Bronchial epithelial cell (primary cell): ENCODE data around the gene TPSAB1. TPM values are rescaled to one million over a fixed set of nuclear protein-coding genes. Genes with fewer than 3 reads are reported as not detected.

ENCODE experiments used
- DNase-seq: peaks from one replicate; pipeline ENCODE4 v3.0.0-alpha.2; 2010; ENCODE audit warnings: low read depth
- FAIRE-seq: peaks from 2 replicates; lab custom pipeline; 2011; peaks lifted over from hg19 to GRCh38; lab: Jason Lieb, UNC
- H3K27me3 ChIP-seq: 2 replicates; pipeline ENCODE4 v1.5.1; 2011; ENCODE audit warnings: low read length; ENCODE audit not compliant: control insufficient read depth, insufficient read depth
- H3K36me3 ChIP-seq: 2 replicates; pipeline ENCODE4 v1.5.1; 2011; ENCODE audit warnings: low read length; ENCODE audit not compliant: control insufficient read depth, insufficient read depth
- H3K4me3 ChIP-seq: 2 replicates; pipeline ENCODE4 v1.5.1; 2011; ENCODE audit warnings: mild to moderate bottlenecking, low read depth, low read length, control low read depth
- total RNA-seq: library from RNA; depleted of rRNA; stranded (reverse); fragments of >200 nt; gene quantifications from 2 replicates; pipeline ENCODE4 v1.2.1, GENCODE V29; 2014
- TF ChIP-seq, protein P1 (sequence below): IDR thresholded peaks from 2 replicates; pipeline ENCODE4 v1.5.1; 2011; ENCODE audit warnings: mild to moderate bottlenecking, moderate library complexity, low read length, control low read depth, inconsistent platforms; ENCODE audit not compliant: insufficient read depth, severe bottlenecking

TPSAB1 gene
- total RNA-seq, 1 donor from 2014 or later, result not detected

GRCh38 chr16:1289477-1289866 is 49.0 kb downstream of the TPSAB1 start:
- no peak for DNase-seq
- Histone ChIP-seq H3K27me3 (peaks cover 15% of the 10 kb centered on the region), H3K36me3 (no peaks in the 10 kb centered on the region), H3K4me3 (no peak overlapping the region)
- FAIRE-seq, result no peak
- TF ChIP-seq, protein P1, sequence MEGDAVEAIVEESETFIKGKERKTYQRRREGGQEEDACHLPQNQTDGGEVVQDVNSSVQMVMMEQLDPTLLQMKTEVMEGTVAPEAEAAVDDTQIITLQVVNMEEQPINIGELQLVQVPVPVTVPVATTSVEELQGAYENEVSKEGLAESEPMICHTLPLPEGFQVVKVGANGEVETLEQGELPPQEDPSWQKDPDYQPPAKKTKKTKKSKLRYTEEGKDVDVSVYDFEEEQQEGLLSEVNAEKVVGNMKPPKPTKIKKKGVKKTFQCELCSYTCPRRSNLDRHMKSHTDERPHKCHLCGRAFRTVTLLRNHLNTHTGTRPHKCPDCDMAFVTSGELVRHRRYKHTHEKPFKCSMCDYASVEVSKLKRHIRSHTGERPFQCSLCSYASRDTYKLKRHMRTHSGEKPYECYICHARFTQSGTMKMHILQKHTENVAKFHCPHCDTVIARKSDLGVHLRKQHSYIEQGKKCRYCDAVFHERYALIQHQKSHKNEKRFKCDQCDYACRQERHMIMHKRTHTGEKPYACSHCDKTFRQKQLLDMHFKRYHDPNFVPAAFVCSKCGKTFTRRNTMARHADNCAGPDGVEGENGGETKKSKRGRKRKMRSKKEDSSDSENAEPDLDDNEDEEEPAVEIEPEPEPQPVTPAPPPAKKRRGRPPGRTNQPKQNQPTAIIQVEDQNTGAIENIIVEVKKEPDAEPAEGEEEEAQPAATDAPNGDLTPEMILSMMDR, result no peak

GRCh38 chr16:1290063-1290501 is 49.6 kb downstream of the TPSAB1 start:
- FAIRE-seq, result no peak
- DNase-seq, result no peak
- H3K36me3 ChIP-seq, result no peaks in the 10 kb centered on the region
- peaks cover 15% of the 10 kb centered on the region for H3K27me3 ChIP-seq
- TF ChIP-seq, protein P1, result no peak
- no peak overlapping the region for H3K4me3 ChIP-seq

DNA sequence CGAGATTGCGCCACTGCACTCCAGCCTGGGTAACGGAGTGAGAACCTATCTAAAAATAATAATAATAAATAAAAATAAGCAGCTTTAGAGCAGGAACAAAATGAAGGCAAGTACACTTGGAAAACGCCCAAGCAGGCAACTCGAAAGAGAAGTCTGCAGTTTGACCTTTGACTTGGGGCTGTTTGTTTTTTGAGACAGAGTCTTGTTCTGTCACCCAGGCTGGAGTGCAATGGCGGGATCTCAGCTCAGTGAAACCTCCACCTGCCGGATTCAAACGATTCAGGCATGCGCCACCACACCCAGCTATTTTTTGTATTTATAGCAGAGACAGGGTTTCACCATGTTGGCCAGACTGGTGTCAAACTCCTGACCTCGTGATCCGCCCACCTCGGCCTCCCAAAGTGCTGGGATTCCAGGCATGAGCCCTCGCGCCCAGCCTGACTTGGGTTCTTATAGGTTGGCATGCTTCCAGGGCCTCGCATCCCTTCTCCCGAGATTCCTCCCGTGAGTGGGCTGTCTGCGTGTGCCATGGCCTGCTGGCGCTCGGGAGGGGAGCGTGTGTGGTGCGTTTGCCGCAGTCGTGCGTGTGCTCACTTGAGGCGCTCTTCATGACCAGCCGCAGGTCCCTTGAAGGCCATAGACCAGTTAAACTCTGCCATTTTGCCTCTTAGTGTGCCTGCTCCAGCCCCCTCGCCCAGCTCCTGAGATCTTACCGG is 50.5 kb downstream of the TPSAB1 start:
- peaks cover 15% of the 10 kb centered on the region for H3K27me3 ChIP-seq
- no peak for FAIRE-seq
- DNase-seq, result no peak

DNA sequence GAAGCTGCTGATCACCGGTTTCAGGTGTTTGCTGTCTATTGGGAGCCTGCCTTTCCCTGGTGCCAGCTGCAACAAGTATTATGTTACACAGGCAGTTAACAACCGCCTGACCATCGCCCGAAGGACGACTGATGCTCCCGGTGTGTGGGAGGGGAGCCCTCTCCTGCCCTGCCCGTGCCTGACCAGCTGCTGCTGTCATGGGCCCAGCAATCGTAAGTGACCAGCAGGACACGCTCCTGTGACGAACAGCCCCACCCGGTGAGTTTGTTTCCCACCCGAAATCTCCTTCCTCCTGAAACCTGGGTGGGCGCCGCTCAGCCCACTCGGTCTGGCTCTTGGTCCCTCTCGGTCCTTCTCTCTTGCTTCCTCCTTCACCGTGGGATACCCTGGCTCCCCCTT is 51.1 kb downstream of the TPSAB1 start:
- peaks cover 15% of the 10 kb centered on the region for H3K27me3 ChIP-seq
- no peak overlapping the region for H3K4me3 ChIP-seq
- no peak for DNase-seq
- no peaks in the 10 kb centered on the region for H3K36me3 ChIP-seq
- TF ChIP-seq, protein P1, result no peak
- FAIRE-seq, result no peak

More for the DNA sequence above, 50.5 kb downstream of the TPSAB1 start:
- Histone ChIP-seq H3K4me3 (no peak overlapping the region), H3K36me3 (no peaks in the 10 kb centered on the region)
- TF ChIP-seq, protein P1, result no peak

Other genes starting within 250 kb of the TPSAB1 start
- not detected in 2 replicates for gene SSTR5, start 168.0 kb upstream of the TPSAB1 start, total RNA-seq
- not detected in 2 replicates for gene C1QTNF8, start 144.5 kb upstream of the TPSAB1 start, total RNA-seq
- gene CACNA1H, start 87.6 kb upstream of the TPSAB1 start, total RNA-seq, result not detected in 2 replicates
- not detected in 2 replicates for gene TPSG1, start 15.4 kb upstream of the TPSAB1 start, total RNA-seq
- not detected in 2 replicates for gene TPSB2, start 10.5 kb upstream of the TPSAB1 start, total RNA-seq
- gene TPSD1, start 15.4 kb downstream of the TPSAB1 start, total RNA-seq, result not detected in 2 replicates
- gene UBE2I, start 68.9 kb downstream of the TPSAB1 start, total RNA-seq, result 34.9 and 49.8 TPM in 2 replicates
- gene BAIAP3, start 92.9 kb downstream of the TPSAB1 start, total RNA-seq, result 0.26 and 0.51 TPM in 2 replicates
- 84.7 and 117 TPM in 2 replicates for gene TSR3, start 111.2 kb downstream of the TPSAB1 start, total RNA-seq
- gene GNPTG, start 111.2 kb downstream of the TPSAB1 start, total RNA-seq, result 26.9 and 30.0 TPM in 2 replicates
- gene UNKL, start 174.0 kb downstream of the TPSAB1 start, total RNA-seq, result 2.4 and 3.2 TPM in 2 replicates
- gene UQCC4, start 180.0 kb downstream of the TPSAB1 start, total RNA-seq, result 28.4 and 30.1 TPM in 2 replicates
- not detected in 2 replicates for gene PERCC1, start 190.4 kb downstream of the TPSAB1 start, total RNA-seq
- under 0.01 and 0.51 TPM in 2 replicates for gene CCDC154, start 203.9 kb downstream of the TPSAB1 start, total RNA-seq
- gene CLCN7, start 234.3 kb downstream of the TPSAB1 start, total RNA-seq, result 36.6 and 46.7 TPM in 2 replicates
- under 0.01 TPM in 1 of 2 replicates, not detected in the other for gene PTX4, start 248.2 kb downstream of the TPSAB1 start, total RNA-seq